ENCODE results near the gene ADCY4.

DNA sequence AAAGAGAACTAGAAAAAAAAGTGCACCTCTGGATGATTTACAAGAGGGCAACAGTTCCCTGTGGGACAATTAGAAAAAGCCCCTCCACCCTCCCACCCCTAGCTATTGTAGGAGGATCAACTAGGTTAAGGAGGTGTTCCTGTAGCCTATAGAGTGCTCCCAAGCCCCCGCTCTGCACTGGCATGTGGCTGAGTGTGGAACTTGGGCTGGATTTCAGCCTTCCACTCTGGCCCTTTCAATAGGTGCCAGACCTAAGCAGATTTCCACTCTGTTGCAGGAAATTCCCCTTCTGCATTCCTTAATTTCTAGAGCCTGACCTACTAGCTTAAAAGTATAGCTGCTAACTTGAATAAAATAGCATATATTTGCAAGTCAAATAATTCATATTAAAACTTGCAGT lies 35.9 kb upstream of the ADCY4 start:
- no peak for TF ChIP-seq CTCF (IDR thresholded peaks at IDR 0.05)
- no peak for TF ChIP-seq ZFX (IDR thresholded peaks at IDR 0.05; ENCODE audit: borderline replicate concordance)
